Endothelial cell (in vitro differentiated cells): ENCODE results near the gene PSMD12. TPM values are rescaled to one million over a fixed set of nuclear protein-coding genes. Genes with fewer than 3 reads are reported as not detected.
A peak's percentile ranks its signal among the peaks of the same experiment; 100 is the strongest.
"Not testable (repeated sequence)": the region's sequence is repeated elsewhere in the genome, so short reads cannot be mapped to it uniquely, and the experiment has no call there.

Source experiments
- DNase-seq: peaks from one replicate; pipeline ENCODE4 v3.0.0; 2021; ENCODE audit warnings: low spot score
- H3K27ac Mint-ChIP-seq: one replicate; pipeline ENCODE4 v1.8.0; 2021; ENCODE audit warnings: mixed read lengths, inconsistent platforms; ENCODE audit not compliant: unreplicated experiment
- H3K27me3 Mint-ChIP-seq: one replicate; pipeline ENCODE4 v1.8.0; 2021; ENCODE audit warnings: mild to moderate bottlenecking, moderate library complexity, mixed read lengths, inconsistent platforms; ENCODE audit not compliant: unreplicated experiment
- H3K36me3 Mint-ChIP-seq: one replicate; pipeline ENCODE4 v1.8.0; 2021; ENCODE audit warnings: mild to moderate bottlenecking, low read depth, mixed read lengths, inconsistent platforms; ENCODE audit not compliant: unreplicated experiment
- H3K4me1 Mint-ChIP-seq: one replicate; pipeline ENCODE4 v1.8.0; 2021; ENCODE audit warnings: mild to moderate bottlenecking, mixed read lengths, inconsistent platforms; ENCODE audit not compliant: unreplicated experiment
- H3K4me3 Mint-ChIP-seq: one replicate; pipeline ENCODE4 v1.8.0; 2021; ENCODE audit warnings: mild to moderate bottlenecking, mixed read lengths, inconsistent platforms; ENCODE audit not compliant: unreplicated experiment
- H3K9me3 Mint-ChIP-seq: one replicate; pipeline ENCODE4 v1.8.0; 2021; ENCODE audit warnings: mixed read lengths, inconsistent platforms; ENCODE audit not compliant: unreplicated experiment
- total RNA-seq: library from RNA; stranded (reverse); fragmentation: NEBNext Ultra II Directional; extraction: Animal tissue kit (Norgen Biotek cat#: 25700); gene quantifications from one replicate; pipeline ENCODE4 v1.2.1, GENCODE V29; 2021; ENCODE audit not compliant: unreplicated experiment
- TF ChIP-seq, protein P1 (sequence below): fragments of 200-600 bp; sonication (generic); IDR thresholded peaks from one replicate; pipeline ENCODE4 v1.5.0; 2021; ENCODE audit warnings: antibody characterized with exemption; ENCODE audit not compliant: unreplicated experiment

The PSMD12 gene
- total RNA-seq, 1 donor from 2014 or later, result 46.2 TPM

GRCh38 chr17:67347826-67348225 lies 18.6 kb downstream of the PSMD12 start:
- Mint-ChIP-seq H3K9me3 (no peaks in the 10 kb centered on the region), H3K4me3 (no peak overlapping the region), H3K4me1 (no peaks in the 10 kb centered on the region), H3K36me3 (peaks cover 19% of the 10 kb centered on the region), H3K27me3 (no peaks in the 10 kb centered on the region), H3K27ac (no peak overlapping the region)
- DNase-seq, result no peak
- TF ChIP-seq, protein P1, sequence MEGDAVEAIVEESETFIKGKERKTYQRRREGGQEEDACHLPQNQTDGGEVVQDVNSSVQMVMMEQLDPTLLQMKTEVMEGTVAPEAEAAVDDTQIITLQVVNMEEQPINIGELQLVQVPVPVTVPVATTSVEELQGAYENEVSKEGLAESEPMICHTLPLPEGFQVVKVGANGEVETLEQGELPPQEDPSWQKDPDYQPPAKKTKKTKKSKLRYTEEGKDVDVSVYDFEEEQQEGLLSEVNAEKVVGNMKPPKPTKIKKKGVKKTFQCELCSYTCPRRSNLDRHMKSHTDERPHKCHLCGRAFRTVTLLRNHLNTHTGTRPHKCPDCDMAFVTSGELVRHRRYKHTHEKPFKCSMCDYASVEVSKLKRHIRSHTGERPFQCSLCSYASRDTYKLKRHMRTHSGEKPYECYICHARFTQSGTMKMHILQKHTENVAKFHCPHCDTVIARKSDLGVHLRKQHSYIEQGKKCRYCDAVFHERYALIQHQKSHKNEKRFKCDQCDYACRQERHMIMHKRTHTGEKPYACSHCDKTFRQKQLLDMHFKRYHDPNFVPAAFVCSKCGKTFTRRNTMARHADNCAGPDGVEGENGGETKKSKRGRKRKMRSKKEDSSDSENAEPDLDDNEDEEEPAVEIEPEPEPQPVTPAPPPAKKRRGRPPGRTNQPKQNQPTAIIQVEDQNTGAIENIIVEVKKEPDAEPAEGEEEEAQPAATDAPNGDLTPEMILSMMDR, result no peak

DNA sequence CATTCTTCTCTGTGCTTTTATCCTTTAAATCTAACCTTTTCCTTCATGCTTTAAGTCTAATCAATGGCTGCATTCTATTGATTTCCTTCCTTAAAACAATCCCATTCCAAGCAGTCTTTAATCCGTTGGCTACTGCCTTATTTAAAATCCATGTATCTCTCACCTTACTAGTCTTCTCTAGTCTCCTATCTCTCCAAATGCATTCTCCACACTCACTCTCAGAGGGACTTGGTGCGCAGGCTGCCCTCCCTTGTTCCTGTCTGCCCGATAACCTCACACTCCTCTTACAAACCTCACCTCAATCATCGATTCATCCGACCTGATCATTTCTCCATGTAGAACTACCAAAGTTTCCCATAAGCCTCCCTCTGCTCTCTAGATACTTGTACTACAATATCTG lies 23.1 kb downstream of the PSMD12 start:
- Mint-ChIP-seq H3K27ac (peak overlapping the region; percentile 3), H3K36me3 (peaks cover 20% of the 10 kb centered on the region), H3K27me3 (no peaks in the 10 kb centered on the region), H3K4me3 (no peak overlapping the region), H3K4me1 (no peaks in the 10 kb centered on the region), H3K9me3 (no peaks in the 10 kb centered on the region)
- no peak for DNase-seq
- TF ChIP-seq, protein P1, result no peak

- not testable (repeated sequence) for DNase-seq, H3K4me3 Mint-ChIP-seq, H3K27me3 Mint-ChIP-seq, H3K27ac Mint-ChIP-seq, H3K9me3 Mint-ChIP-seq, H3K4me1 Mint-ChIP-seq, H3K36me3 Mint-ChIP-seq
Observed at GRCh38 chr17:67338353-67338752, 28.0 kb downstream of the PSMD12 start.

GRCh38 chr17:67336859-67337258 lies 29.5 kb downstream of the PSMD12 start:
- TF ChIP-seq, protein P1, result no peak
- H3K9me3 Mint-ChIP-seq, result no peaks in the 10 kb centered on the region
- H3K4me3 Mint-ChIP-seq, result no peak overlapping the region
- no peaks in the 10 kb centered on the region for H3K27me3 Mint-ChIP-seq
- H3K27ac Mint-ChIP-seq, result no peak overlapping the region
- DNase-seq, result no peak
- H3K4me1 Mint-ChIP-seq, result no peaks in the 10 kb centered on the region
- peaks cover 5% of the 10 kb centered on the region for H3K36me3 Mint-ChIP-seq

- H3K27ac Mint-ChIP-seq, result no peak overlapping the region
- no peak for DNase-seq
- H3K9me3 Mint-ChIP-seq, result no peaks in the 10 kb centered on the region
- H3K27me3 Mint-ChIP-seq, result no peaks in the 10 kb centered on the region
- H3K4me1 Mint-ChIP-seq, result no peaks in the 10 kb centered on the region
- H3K4me3 Mint-ChIP-seq, result no peak overlapping the region
- no peaks in the 10 kb centered on the region for H3K36me3 Mint-ChIP-seq
- TF ChIP-seq, protein P1, result no peak
Observed at GRCh38 chr17:67335245-67335835, 31.0 kb downstream of the PSMD12 start.

- H3K27ac Mint-ChIP-seq, DNase-seq, H3K9me3 Mint-ChIP-seq, H3K4me1 Mint-ChIP-seq, H3K4me3 Mint-ChIP-seq, H3K27me3 Mint-ChIP-seq, H3K36me3 Mint-ChIP-seq: not testable (repeated sequence)
Observed at GRCh38 chr17:67332162-67332508, 34.2 kb downstream of the PSMD12 start.

DNA sequence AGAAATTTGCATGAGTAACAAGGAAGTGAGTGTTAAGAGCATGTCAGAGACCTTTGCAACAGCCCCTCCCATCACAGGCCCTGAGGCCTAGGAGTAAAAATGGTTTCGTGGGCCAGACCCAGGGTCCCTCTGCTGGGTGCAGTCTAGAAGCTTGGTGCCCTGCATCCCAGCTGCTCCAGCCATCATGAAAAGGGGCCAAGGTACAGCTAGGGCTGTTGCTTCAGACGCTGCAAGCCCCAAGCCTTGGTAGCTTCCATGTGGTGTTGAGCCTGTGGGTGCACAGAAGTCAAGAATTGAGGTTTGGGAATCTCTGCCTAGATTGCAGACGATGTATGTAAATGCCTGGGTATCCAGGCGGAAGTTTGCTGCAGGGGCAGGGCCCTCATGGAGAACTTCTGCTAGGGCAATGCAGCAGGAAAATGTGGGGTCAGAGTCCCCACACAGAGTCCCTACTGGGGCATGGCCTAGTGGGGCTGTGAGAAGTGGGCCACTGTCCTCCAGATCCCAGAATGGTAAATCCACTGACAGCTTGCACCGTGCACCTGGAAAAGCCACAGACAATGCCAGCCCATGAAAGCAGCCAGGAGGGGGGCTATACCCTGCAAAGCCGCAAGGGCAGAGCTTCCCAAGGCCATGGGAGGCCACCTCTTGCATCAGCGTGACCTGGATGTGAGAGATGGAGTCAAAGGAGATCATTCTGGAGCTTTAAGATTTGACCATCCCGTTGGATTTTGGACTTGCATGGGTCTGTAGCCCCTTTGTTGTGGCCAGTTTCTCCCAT lies 34.8 kb downstream of the PSMD12 start:
- H3K4me1 Mint-ChIP-seq, H3K27ac Mint-ChIP-seq: not testable (repeated sequence)

More for the DNA sequence above, 34.8 kb downstream of the PSMD12 start:
- not testable (repeated sequence) for H3K36me3 Mint-ChIP-seq, H3K4me3 Mint-ChIP-seq, H3K9me3 Mint-ChIP-seq, H3K27me3 Mint-ChIP-seq, DNase-seq
